GM23338 (cell line): ENCODE results near the gene UGP2. TPM values are rescaled to one million over a fixed set of nuclear protein-coding genes. Genes with fewer than 3 reads are reported as not detected.

Source experiments
- ATAC-seq: fragments of 200-7000 bp; cut with Tn5 transposase; 3 replicates; pipeline ENCODE4 v1.9.1; 2020
- DNase-seq: peaks from one replicate; pipeline ENCODE4 v3.0.0-alpha.2; 2015; ENCODE audit warnings: low spot score
- H2AFZ ChIP-seq: fragments of 200-600 bp; sonication (generic); 2 replicates; pipeline ENCODE4 v1.8.0; 2016; ENCODE audit warnings: antibody characterized with exemption, mild to moderate bottlenecking, moderate library complexity
- H3F3A ChIP-seq: fragments of 200-600 bp; sonication (generic); replicated peaks from 2 replicates; pipeline ENCODE4 v1.8.0; 2017; ENCODE audit warnings: antibody characterized with exemption, mixed run types, low read depth
- H3K27ac ChIP-seq: fragments of 200-600 bp; sonication (generic); 2 replicates; pipeline ENCODE4 v1.6.1; 2016; ENCODE audit warnings: low read depth
- H3K27me3 ChIP-seq: fragments of 200-600 bp; sonication (generic); 2 replicates; pipeline ENCODE4 v1.8.0; 2016; ENCODE audit warnings: mild to moderate bottlenecking, mixed run types, moderate library complexity; ENCODE audit not compliant: insufficient read depth
- H3K36me3 ChIP-seq: fragments of 200-600 bp; sonication (generic); 2 replicates; pipeline ENCODE4 v1.8.0; 2016; ENCODE audit warnings: mild to moderate bottlenecking; ENCODE audit not compliant: insufficient read depth
- H3K4me1 ChIP-seq: fragments of 200-600 bp; sonication (generic); 2 replicates; pipeline ENCODE4 v1.8.0; 2016; ENCODE audit warnings: mild to moderate bottlenecking, moderate library complexity; ENCODE audit not compliant: insufficient read depth
- H3K4me2 ChIP-seq: fragments of 200-600 bp; sonication (generic); 2 replicates; pipeline ENCODE4 v1.7.1; 2017; ENCODE audit warnings: mixed run types
- H3K4me3 ChIP-seq: fragments of 200-600 bp; sonication (generic); 2 replicates; pipeline ENCODE4 v1.6.1; 2016; ENCODE audit warnings: mixed run types
- H3K79me2 ChIP-seq: fragments of 200-600 bp; sonication (generic); replicated peaks from 2 replicates; pipeline ENCODE4 v1.8.0; 2017; ENCODE audit warnings: mild to moderate bottlenecking; ENCODE audit not compliant: insufficient read depth
- H3K9me2 ChIP-seq: fragments of 200-600 bp; sonication (generic); 2 replicates; pipeline ENCODE4 v1.8.0; 2017; ENCODE audit not compliant: insufficient read depth
- H4K20me1 ChIP-seq: fragments of 200-600 bp; sonication (generic); replicated peaks from 2 replicates; pipeline ENCODE4 v1.8.0; 2017; ENCODE audit warnings: mild to moderate bottlenecking; ENCODE audit not compliant: insufficient read depth
- H3K27ac Mint-ChIP-seq: 2 replicates; pipeline ENCODE4 v1.8.0; 2020; ENCODE audit warnings: inconsistent platforms, mild to moderate bottlenecking, moderate library complexity, mixed read lengths
- H3K27me3 Mint-ChIP-seq: 3 replicates; pipeline ENCODE4 v1.8.0; 2022; ENCODE audit warnings: low read depth, mild to moderate bottlenecking, moderate library complexity, mixed read lengths, inconsistent platforms; ENCODE audit not compliant: insufficient read depth, poor library complexity
- H3K36me3 Mint-ChIP-seq: 3 replicates; pipeline ENCODE4 v1.8.0; 2021; ENCODE audit warnings: low read depth, mild to moderate bottlenecking, inconsistent platforms, moderate library complexity, mixed read lengths
- H3K4me1 Mint-ChIP-seq: 3 replicates; pipeline ENCODE4 v1.8.0; 2020; ENCODE audit warnings: mild to moderate bottlenecking, inconsistent platforms, mixed read lengths
- H3K4me3 Mint-ChIP-seq: 3 replicates; pipeline ENCODE4 v1.8.0; 2021; ENCODE audit warnings: moderate library complexity, mild to moderate bottlenecking, inconsistent platforms, mixed read lengths
- H3K9me3 Mint-ChIP-seq: 3 replicates; pipeline ENCODE4 v1.8.0; 2020; ENCODE audit warnings: moderate library complexity, mild to moderate bottlenecking, inconsistent platforms, mixed read lengths
- CREB1 ChIP-seq: fragments of 250-450 bp; sonication (Bioruptor Pico); IDR thresholded peaks from 2 replicates; pipeline ENCODE4 v1.5.0; 2020; ENCODE audit warnings: low read depth, mild to moderate bottlenecking, moderate library complexity
- ETS1 ChIP-seq: IDR thresholded peaks from 2 replicates; pipeline ENCODE4 v1.6.1; 2016; ENCODE audit warnings: antibody characterized with exemption
- EZH2 ChIP-seq: fragments of 200-600 bp; sonication (generic); IDR thresholded peaks from one replicate; pipeline ENCODE4 v1.8.0; 2017; ENCODE audit warnings: antibody characterized with exemption, mild to moderate bottlenecking, low read depth; ENCODE audit not compliant: unreplicated experiment
- EZH2phosphoT487 ChIP-seq: fragments of 200-600 bp; sonication (generic); IDR thresholded peaks from one replicate; pipeline ENCODE4 v1.8.1; 2018; ENCODE audit warnings: antibody characterized with exemption; ENCODE audit not compliant: unreplicated experiment
- JUNB ChIP-seq: IDR thresholded peaks from one replicate; pipeline ENCODE4 v1.6.1; 2016; ENCODE audit warnings: antibody characterized with exemption; ENCODE audit not compliant: unreplicated experiment
- NANOG ChIP-seq: IDR thresholded peaks from 2 replicates; pipeline ENCODE4 v1.6.1; 2016; ENCODE audit warnings: antibody characterized with exemption, borderline replicate concordance
- POLR2AphosphoS5 ChIP-seq: IDR thresholded peaks from 2 replicates; pipeline ENCODE4 v1.6.1; 2016; ENCODE audit warnings: antibody characterized with exemption, low read depth
- STAT1 ChIP-seq: IDR thresholded peaks from one replicate; pipeline ENCODE4 v1.6.1; 2016; ENCODE audit warnings: antibody characterized with exemption; ENCODE audit not compliant: unreplicated experiment
- ZNF114 ChIP-seq: fragments of 250-450 bp; sonication (Bioruptor Pico); IDR thresholded peaks from 2 replicates; pipeline ENCODE4 v1.5.0; 2020; ENCODE audit warnings: mild to moderate bottlenecking, moderate library complexity
- ZNF331 ChIP-seq: fragments of 250-450 bp; sonication (Bioruptor Pico); IDR thresholded peaks from 2 replicates; pipeline ENCODE4 v1.5.0; 2020; ENCODE audit warnings: low read depth, mild to moderate bottlenecking, moderate library complexity
- polyA plus RNA-seq: library from polyadenylated mRNA; unstranded; fragments of >200 nt; fragmentation: Nextera tagmentation; extraction: Ambion mirVana; gene quantifications from 2 replicates; pipeline ENCODE4 v1.2.1, GENCODE V29; 2016
- total RNA-seq: library from RNA; depleted of rRNA; stranded (reverse); fragments of >200 nt; shearing (Covaris generic); gene quantifications from 2 replicates; pipeline ENCODE4 v1.2.3, GENCODE V29; 2014
- TF ChIP-seq, protein P1 (sequence below), 2 experiments: fragments of 200-600 bp in 1 of 2; sonication (generic) in 1 of 2; conservative IDR thresholded peaks; 2 replicates each; pipeline versions ENCODE4 v1.5.1 to v1.6.1; 2016 to 2017; ENCODE audit warnings: antibody characterized with exemption in 2 of 2, low read depth in 2 of 2, mild to moderate bottlenecking in 2 of 2, moderate library complexity in 1 of 2
- TF ChIP-seq, protein P2 (sequence below): IDR thresholded peaks from one replicate; pipeline ENCODE4 v1.6.1; 2018; ENCODE audit warnings: antibody characterized with exemption; ENCODE audit not compliant: unreplicated experiment
- TF ChIP-seq, protein P3 (sequence below): fragments of 250-450 bp; sonication (Bioruptor Pico); IDR thresholded peaks from 2 replicates; pipeline ENCODE4 v1.5.0; 2020; ENCODE audit warnings: mild to moderate bottlenecking, moderate library complexity

UGP2 gene
- total and polyA plus RNA-seq, 2 experiments from 2014 or later: 744 to 943 TPM

DNA sequence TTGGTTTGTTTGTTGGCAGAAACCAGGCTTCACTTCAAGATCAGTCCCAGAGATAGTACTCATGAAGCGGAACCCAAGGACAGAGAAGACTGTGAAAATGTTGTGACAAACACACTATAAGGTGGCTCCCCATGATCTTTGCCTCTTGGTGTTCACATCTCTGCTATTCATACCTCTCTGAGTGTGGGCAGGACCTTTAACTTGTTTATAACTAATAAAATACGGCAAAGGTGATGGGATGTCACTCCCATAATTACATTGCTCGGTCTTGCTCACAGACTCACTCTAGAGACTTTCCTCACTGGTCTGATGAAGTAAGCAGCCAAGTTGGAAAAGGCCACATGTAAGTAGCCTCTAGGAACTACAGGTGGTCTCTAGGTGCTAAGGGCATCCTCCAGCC is 30.6 kb upstream of the UGP2 start:
- Histone ChIP-seq H3K27me3 (no peaks in the 10 kb centered on the region), H3K4me3 (no peak overlapping the region), H3K4me2 (no peak overlapping the region), H3K79me2 (no peaks in the 10 kb centered on the region), H3K4me1 (no peaks in the 10 kb centered on the region), H3K9me2 (no peaks in the 10 kb centered on the region), H2AFZ (no peak overlapping the region), H3K27ac (no peak overlapping the region), H4K20me1 (no peaks in the 10 kb centered on the region), H3K36me3 (peaks cover 10% of the 10 kb centered on the region; the same call in 1 of the 2 replicates), H3F3A (no peaks in the 10 kb centered on the region)
- no peak overlapping the region for H3K4me3 Mint-ChIP-seq
- H3K27ac Mint-ChIP-seq: no peak overlapping the region
- H3K9me3 Mint-ChIP-seq: peaks cover 31% of the 10 kb centered on the region
- peaks cover 26% of the 10 kb centered on the region for H3K36me3 Mint-ChIP-seq
- ATAC-seq (no peak), DNase-seq (no peak)
- H3K27me3 Mint-ChIP-seq: peaks cover 1% of the 10 kb centered on the region
- peaks cover 3% of the 10 kb centered on the region for H3K4me1 Mint-ChIP-seq
- TF ChIP-seq JUNB (no peak), NANOG (no peak), ZNF331 (CRISPR knock-in tag) (no peak), STAT1 (no peak), EZH2phosphoT487 (no peak), ZNF114 (CRISPR knock-in tag) (no peak), CREB1 (no peak), ETS1 (no peak), EZH2 (no peak), POLR2AphosphoS5 (no peak)
- TF ChIP-seq, protein P1, sequence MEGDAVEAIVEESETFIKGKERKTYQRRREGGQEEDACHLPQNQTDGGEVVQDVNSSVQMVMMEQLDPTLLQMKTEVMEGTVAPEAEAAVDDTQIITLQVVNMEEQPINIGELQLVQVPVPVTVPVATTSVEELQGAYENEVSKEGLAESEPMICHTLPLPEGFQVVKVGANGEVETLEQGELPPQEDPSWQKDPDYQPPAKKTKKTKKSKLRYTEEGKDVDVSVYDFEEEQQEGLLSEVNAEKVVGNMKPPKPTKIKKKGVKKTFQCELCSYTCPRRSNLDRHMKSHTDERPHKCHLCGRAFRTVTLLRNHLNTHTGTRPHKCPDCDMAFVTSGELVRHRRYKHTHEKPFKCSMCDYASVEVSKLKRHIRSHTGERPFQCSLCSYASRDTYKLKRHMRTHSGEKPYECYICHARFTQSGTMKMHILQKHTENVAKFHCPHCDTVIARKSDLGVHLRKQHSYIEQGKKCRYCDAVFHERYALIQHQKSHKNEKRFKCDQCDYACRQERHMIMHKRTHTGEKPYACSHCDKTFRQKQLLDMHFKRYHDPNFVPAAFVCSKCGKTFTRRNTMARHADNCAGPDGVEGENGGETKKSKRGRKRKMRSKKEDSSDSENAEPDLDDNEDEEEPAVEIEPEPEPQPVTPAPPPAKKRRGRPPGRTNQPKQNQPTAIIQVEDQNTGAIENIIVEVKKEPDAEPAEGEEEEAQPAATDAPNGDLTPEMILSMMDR (conservative IDR thresholded peaks at IDR 0.05; ENCODE audit: low read depth in 2 of 2): no peak
- TF ChIP-seq, protein P2, sequence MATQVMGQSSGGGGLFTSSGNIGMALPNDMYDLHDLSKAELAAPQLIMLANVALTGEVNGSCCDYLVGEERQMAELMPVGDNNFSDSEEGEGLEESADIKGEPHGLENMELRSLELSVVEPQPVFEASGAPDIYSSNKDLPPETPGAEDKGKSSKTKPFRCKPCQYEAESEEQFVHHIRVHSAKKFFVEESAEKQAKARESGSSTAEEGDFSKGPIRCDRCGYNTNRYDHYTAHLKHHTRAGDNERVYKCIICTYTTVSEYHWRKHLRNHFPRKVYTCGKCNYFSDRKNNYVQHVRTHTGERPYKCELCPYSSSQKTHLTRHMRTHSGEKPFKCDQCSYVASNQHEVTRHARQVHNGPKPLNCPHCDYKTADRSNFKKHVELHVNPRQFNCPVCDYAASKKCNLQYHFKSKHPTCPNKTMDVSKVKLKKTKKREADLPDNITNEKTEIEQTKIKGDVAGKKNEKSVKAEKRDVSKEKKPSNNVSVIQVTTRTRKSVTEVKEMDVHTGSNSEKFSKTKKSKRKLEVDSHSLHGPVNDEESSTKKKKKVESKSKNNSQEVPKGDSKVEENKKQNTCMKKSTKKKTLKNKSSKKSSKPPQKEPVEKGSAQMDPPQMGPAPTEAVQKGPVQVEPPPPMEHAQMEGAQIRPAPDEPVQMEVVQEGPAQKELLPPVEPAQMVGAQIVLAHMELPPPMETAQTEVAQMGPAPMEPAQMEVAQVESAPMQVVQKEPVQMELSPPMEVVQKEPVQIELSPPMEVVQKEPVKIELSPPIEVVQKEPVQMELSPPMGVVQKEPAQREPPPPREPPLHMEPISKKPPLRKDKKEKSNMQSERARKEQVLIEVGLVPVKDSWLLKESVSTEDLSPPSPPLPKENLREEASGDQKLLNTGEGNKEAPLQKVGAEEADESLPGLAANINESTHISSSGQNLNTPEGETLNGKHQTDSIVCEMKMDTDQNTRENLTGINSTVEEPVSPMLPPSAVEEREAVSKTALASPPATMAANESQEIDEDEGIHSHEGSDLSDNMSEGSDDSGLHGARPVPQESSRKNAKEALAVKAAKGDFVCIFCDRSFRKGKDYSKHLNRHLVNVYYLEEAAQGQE: no peak
- TF ChIP-seq, protein P3, sequence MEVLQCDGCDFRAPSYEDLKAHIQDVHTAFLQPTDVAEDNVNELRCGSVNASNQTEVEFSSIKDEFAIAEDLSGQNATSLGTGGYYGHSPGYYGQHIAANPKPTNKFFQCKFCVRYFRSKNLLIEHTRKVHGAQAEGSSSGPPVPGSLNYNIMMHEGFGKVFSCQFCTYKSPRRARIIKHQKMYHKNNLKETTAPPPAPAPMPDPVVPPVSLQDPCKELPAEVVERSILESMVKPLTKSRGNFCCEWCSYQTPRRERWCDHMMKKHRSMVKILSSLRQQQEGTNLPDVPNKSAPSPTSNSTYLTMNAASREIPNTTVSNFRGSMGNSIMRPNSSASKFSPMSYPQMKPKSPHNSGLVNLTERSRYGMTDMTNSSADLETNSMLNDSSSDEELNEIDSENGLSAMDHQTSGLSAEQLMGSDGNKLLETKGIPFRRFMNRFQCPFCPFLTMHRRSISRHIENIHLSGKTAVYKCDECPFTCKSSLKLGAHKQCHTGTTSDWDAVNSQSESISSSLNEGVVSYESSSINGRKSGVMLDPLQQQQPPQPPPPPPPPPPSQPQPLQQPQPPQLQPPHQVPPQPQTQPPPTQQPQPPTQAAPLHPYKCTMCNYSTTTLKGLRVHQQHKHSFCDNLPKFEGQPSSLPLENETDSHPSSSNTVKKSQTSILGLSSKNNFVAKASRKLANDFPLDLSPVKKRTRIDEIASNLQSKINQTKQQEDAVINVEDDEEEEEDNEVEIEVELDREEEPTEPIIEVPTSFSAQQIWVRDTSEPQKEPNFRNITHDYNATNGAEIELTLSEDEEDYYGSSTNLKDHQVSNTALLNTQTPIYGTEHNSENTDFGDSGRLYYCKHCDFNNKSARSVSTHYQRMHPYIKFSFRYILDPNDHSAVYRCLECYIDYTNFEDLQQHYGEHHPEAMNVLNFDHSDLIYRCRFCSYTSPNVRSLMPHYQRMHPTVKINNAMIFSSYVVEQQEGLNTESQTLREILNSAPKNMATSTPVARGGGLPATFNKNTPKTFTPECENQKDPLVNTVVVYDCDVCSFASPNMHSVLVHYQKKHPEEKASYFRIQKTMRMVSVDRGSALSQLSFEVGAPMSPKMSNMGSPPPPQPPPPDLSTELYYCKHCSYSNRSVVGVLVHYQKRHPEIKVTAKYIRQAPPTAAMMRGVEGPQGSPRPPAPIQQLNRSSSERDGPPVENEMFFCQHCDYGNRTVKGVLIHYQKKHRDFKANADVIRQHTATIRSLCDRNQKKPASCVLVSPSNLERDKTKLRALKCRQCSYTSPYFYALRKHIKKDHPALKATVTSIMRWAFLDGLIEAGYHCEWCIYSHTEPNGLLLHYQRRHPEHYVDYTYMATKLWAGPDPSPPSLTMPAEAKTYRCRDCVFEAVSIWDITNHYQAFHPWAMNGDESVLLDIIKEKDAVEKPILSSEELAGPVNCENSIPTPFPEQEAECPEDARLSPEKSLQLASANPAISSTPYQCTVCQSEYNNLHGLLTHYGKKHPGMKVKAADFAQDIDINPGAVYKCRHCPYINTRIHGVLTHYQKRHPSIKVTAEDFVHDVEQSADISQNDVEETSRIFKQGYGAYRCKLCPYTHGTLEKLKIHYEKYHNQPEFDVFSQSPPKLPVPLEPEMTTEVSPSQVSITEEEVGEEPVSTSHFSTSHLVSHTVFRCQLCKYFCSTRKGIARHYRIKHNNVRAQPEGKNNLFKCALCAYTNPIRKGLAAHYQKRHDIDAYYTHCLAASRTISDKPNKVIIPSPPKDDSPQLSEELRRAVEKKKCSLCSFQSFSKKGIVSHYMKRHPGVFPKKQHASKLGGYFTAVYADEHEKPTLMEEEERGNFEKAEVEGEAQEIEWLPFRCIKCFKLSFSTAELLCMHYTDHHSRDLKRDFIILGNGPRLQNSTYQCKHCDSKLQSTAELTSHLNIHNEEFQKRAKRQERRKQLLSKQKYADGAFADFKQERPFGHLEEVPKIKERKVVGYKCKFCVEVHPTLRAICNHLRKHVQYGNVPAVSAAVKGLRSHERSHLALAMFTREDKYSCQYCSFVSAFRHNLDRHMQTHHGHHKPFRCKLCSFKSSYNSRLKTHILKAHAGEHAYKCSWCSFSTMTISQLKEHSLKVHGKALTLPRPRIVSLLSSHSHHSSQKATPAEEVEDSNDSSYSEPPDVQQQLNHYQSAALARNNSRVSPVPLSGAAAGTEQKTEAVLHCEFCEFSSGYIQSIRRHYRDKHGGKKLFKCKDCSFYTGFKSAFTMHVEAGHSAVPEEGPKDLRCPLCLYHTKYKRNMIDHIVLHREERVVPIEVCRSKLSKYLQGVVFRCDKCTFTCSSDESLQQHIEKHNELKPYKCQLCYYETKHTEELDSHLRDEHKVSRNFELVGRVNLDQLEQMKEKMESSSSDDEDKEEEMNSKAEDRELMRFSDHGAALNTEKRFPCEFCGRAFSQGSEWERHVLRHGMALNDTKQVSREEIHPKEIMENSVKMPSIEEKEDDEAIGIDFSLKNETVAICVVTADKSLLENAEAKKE (CRISPR knock-in tag): no peak
